Eye (tissue), 1 donor: Measurements from ENCODE around the gene PTPMT1.

Source experiments
- DNase-seq: peaks from one replicate; pipeline ENCODE4 v3.0.0-alpha.2; 2015

Gene PTPMT1

DNA sequence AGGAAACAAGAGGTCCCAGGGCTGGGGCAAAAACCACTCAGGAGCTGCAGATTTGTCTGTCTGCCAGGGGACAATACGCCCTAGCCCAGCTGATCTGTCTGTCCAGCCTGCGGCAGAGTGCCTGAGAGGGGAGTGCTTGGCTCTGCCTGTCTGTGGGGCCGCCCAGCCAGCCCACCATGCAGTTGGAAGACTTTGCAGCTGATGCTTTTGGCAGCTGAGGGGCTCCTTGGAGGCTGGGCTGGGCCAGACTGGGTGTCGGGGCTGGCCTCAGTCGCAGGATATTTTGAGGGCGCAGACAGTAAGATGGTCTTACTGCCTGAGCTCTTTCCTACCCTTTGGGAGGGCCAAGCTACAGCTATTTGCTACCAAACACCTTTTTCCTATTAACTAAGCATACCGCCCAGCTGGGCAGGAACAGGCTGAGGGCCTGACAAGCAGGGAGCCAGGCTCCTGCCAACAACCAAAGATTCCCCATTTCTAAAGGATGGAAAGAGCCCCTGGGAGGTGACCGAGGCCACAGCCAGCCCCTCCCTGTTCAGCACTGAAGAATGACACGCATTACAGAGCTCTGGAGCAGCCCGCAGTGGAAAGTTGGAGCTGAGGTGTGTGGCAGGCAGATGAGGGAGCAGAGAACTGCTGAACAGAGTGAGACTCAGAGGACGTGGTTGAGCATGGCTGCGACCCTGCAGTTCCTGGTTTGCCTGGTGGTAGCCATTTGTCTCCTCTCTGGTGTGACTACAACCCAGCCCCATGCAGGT is 20.9 kb downstream of the PTPMT1 start, which contains the start of gene FAM180B:
Gene FAM180B, plus strand, starts transcription at position 581 of the 758 bp plus-strand sequence. Its CDS starts 91 bp downstream, at position 672.
- DNase-seq, result no peak

DNA sequence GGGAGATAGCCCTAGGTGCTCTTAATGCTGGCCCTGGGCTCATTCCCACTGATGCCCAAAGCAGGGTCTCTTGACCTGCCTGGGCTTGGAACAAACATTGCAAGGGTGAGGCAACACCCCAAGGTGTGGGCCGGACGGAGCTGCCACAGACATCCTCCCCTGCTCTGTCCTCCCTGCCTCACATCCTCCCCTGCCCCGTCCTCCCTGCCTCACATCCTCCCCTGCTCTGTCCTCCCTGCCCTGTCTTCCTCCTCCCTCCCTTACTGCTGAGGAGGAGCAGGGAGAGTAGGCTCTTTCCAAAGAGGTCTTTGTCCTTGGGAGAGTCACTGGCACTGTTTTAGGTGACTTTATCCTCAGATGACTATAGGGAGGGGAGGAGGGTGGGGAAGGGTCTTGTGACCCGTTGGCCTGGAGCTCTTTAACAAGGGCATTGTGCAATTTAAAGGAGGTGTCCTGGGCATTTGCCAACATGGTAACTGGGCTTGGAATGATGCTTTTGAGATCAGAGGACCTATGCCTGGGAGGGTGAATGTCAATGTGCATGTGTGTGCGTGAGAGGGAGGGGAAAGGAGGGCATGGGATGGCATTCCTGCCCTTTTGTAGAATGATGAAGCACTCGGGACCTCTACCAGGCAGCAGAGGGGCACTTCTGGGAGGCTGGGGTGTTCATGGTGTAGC is 21.8 kb downstream of the PTPMT1 start:
- no peak for DNase-seq

DNA sequence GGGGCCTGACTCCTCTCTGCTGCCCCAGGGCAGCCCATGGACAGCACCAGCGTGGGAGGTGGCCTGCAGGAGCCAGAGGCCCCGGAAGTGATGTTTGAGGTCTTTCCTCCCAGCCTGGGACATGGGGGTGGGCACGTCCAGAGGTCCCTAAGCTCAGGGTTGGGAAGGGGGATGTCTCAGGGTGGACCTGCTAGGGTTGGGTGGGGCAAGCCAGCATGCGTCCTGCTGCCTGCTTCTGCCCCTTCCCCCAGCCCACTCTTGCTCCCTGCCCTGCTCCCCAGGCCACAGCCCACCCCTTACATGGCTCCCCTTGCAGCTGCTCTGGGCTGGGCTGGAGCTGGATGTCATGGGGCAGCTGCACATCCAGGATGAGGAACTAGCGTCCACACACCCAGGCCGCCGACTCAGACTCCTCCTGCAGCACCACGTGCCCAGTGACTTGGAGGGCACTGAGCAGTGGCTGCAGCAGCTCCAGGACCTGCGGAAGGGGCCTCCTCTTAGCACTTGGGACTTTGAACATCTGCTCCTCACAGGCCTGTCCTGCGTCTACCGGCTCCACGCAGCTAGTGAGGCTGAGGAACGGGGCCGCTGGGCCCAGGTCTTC is 22.4 kb downstream of the PTPMT1 start:
- no peak for DNase-seq

DNA sequence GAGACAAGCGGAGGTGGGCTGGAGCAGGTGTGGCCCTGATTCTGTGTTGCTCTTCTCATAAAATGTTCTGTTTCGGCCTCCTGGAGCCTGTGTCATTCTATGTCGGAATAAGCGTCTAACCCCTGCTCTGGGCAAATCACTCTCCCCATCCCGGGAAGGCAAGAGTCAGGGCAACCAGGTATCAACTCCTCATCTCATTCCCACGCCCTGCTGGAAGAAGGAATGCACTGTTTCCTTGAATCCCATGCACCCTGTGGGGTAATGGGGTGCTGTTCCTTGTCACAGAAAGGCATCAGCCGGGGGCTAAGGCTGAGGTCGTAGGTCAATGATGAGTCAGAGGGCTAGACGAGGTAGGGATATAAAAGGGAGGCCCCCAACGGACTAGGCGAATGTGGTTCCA is 23.7 kb downstream of the PTPMT1 start:
- no peak for DNase-seq

DNA sequence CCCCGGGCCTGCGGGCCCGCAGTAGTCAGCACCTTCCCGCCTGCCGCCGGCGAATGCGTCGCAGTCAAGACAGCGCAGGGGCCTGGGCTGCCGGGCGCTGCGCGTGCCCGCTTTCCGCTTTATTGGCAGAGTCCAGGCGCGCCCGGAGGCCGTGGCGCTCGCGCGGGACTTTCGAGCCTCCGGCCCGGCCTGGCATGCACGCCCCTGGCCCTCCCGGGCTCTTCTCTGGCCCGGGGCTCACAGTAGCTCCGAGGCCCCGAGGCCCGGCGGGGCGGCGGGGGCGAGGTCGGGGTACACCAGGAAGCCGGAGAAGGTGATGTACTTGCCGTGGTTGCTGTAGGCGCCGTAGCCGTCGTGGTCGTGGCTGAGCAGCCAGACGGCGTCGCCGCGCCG is 24.2 kb downstream of the PTPMT1 start:
- DNase-seq, result no peak

DNA sequence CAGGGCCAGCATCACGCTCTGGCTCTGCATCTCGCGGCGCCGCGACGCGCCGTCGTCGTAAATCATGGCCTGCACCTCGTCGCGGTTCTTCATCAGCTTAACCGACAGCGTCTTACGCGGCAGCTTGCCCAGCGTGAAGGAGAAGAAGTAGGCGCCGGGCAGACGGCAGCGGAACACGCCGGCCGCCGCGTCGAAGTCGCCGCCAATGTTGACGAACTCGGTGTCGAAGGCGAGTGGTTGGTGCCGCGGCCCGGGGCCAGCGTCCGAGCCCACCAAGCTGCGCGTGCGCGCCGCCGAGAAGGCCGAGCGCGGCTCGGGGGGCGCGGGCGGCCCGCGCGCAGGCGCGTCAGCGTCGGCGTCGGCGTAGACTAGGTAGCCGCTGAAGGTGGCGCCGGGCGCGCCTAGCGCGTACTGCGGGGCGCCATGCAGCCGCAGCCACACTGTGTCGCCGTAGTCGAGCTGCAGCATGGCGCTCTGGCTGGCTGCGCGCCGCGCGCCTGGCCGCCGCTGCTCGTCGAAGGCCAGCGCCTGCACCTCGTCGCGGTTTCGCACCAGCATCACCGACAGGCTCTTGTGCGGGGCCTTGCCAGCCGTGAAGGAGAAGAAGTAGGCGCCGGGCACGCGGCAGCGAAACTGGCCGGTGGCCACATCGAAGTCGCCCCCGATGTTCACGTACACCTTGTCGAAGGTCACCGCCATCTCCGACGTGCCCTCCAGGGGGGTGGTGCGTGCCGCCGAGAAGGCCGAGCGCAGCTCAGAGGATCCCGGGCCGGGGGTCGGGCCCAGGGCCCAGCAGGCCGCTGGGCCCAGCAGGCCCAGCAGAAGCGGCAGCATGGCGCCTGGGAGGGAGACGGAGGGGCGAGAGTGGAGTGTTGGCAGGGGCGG is 24.8 kb downstream of the PTPMT1 start:
- peak; percentile 86 for DNase-seq

DNA sequence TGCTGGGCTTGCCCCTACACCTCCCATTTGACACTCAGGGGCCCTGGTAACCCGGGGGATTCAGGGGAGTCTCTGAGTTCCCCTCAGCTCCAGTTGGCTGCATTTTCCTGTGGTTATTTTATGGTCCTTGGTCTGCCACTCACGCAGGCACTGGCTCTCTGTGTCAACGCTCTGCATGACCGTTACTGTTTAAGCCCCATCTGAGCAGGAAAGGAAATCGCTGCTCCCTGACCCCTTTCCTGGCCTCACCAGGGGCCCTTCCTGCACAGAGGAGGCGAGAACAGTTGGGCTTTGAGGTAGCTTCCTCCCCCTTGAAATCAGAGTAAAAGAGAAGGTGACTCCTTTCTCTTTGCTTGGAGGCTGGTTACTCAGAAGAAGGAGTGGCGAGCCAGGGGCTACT is 26.4 kb downstream of the PTPMT1 start:
- DNase-seq, result no peak

DNA sequence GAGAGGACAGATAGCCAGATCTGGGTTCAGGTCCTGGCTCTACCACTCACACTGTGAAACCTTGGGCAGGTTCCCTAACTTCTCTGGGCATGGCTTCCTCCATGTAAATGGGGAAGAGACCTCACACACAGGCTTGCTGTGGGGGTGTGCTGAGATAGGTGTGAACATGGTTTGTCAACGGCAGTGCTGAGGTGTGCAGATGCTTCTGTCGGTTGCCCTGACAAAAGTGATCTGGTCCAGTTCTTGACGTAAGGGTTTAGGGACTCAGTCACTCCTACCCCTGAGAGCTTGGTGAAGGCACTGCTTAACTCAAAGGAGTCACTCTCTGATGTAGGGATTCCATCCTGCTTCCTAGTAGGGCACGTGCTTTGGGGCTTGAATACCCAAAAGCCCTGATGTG is 26.9 kb downstream of the PTPMT1 start:
- no peak for DNase-seq

DNA sequence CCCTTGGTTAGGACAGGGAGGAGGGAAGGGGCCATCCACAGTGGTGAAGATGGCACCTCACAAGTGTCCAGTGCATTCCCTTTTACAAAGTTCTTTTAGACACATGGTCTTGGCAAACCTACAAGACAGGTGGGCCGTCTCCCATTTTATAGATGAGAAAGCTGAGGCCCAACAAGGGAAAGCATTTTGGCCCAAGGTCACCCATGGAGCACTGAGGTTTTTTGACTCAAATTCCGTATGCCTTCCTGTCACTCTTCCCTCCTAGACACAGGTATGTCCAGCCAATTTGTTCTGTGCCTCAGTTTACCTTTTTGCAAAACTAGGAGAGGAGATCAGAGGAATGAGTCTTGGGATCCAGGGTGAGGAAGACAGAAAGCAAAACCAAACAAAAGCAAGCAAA is 27.6 kb downstream of the PTPMT1 start:
- DNase-seq, result no peak

DNA sequence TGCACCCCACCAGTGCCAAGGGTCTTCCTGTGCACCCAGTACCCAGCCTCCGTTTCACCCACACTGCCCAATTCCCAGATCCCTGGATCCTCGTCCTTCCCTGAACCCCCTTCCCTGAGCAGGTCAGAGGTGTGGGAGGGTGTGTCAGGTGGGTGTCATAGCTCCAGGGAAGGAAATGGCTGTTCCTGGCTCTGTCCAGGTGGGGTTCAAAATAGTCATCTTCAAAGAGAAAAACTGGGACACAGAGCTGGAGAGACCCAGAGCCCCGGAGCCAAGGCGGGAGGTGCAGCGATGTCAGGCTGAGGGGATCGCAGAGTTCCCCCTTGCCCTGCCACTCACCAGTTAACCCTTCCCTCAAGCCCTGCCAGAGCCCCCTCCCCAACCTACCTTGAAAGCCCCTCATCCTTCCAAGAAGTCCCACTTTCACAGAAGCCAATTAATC is 28.1 kb downstream of the PTPMT1 start:
- no peak for DNase-seq

DNA sequence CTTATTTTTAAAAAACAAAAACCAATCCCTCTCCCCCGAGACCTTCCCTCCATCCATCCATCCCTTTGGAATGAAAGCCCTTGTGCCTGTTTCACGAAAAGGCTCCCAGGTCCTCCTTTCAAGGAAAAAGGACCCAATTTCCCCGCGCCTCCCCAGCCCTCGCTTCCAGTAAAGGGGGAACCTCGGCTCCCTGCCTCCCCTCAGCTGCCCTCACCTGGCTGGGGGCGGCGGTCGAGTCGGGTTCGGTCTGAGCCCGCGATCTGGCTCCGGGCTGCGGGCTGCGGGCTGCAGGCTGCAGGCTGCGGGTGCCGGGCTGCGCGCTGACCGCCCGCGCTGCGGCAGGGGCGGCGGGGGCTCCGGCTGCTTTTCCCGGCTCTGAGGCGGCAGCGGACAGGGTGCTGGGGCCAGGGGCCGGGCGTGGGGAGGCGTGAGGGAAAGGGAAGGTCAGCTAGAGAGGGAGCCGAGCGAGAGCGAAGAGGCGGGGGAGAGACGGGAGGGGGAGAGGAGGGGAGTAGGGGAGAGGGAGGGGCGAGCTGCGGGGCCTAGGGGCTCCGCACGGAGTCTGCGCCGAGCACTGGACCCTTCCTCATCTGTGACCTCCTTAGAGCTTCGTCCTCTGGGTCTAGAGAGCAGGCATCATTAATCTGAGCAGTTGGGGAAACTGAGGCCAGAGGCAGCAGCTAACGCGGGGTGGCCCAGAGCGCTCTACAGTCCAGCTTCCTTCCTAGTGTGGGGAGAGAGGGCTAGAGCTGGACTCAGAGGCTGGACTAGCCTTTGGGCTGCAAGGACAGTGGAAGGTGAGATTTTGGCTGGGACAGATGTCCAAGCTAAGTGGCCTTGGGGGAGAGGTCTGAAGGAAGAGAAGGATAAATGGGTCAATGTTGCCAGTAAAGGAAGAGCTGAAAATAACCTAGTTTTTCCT is 28.8 kb downstream of the PTPMT1 start, which contains the start of gene C1QTNF4:
Gene C1QTNF4, minus strand, starts transcription at position 478 of the 922 bp plus-strand sequence. CDS start 3,601 bp downstream, outside the sequence.
- peak; percentile 84 for DNase-seq

DNA sequence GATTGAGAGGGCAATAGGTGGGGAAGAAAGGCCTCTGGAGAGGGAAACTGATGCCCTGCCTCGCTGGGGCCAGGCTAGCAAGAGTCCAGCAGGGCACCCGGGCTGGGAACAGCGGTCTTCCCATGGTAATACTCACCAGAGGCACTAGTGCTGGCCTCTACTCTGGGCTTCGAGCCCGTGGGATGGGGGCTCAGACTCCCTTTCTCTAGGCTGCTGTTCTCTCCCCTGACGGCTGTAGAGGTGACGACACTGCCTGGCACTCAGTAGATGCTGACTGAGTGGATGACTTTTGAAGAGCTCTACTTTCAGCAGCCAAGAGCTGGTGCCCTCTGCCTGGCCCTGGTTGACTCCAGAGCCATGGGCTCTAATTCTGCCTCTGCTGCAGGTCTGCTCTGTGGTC is 29.6 kb downstream of the PTPMT1 start:
- DNase-seq, result no peak

DNA sequence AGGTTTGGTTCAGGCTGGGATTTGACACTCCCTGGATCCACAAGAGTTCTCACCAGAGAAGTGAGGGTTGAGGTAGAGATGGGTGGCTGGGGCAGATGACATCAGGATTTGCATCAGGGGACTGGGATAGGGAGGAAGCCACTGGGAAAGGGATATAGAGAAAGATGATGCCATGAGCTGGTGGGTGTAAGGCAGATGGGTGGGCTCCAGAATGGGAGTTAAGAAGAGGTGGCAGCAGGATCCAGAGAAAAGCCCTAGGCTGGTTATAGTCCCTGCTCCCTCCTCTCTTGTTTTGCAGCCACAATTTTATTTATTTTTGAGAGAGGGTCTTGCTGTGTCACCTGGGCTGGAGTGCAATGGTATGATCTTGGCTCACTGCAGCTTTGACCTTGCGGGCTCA is 30.6 kb downstream of the PTPMT1 start:
- DNase-seq, result no peak

DNA sequence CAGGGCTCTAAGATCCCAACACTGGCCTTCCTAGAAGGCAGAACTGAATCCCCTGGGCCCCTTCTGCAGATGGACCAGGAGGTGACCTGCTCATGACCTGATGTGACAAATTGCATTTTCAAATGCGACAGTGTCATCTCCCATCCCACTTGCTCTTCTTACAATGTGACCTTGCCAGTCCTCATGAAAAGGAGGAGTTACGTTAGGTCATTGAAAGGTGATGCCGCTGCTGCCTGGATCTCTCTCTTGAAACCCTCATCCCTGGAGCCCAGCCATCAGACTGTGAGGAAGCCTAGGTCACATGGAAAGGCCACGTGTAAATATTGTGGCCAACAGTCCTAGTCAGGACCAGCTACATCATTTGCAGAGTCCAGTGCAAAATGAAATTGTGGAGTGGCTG is 34.5 kb downstream of the PTPMT1 start:
- peak; percentile 37 for DNase-seq

DNA sequence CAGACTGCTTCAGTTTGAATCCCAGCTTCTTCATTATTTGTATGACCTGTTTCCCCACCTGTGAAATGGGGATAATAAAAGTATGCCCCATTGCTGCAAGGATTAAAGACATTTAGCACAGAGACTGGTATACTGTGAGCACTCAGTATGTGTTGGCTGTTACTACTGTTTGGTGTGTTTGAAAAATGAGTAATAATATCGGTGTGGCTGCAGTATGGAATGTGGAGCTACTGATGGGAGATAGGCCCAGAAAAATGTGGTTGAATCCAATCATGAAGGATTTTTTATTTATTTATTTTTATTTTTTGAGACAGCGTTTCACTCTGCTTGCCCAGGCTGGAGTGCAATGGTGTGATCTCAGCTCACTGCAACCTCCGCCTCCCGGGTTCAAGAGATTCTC is 37.9 kb downstream of the PTPMT1 start:
- DNase-seq, result no peak

DNA sequence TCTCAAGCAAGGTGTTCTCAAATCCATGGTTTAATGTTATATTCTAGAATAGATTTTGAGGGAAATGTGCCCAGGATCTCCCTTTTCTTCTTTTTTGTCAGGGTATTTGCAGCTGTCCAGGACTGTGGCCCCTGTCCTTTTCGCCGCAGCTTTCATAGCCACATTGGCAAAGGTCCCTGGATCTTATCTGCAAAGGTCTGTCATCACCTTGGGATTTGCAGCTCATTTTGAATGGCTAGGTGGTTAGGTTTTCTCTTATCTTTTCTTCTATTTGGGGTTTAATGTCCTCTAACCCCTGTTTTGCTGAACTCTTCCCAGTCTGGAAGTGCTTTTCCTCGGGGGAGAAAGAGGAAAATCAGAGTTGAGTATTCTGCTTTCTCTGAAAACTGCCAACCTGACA is 40.5 kb downstream of the PTPMT1 start:
- no peak for DNase-seq

DNA sequence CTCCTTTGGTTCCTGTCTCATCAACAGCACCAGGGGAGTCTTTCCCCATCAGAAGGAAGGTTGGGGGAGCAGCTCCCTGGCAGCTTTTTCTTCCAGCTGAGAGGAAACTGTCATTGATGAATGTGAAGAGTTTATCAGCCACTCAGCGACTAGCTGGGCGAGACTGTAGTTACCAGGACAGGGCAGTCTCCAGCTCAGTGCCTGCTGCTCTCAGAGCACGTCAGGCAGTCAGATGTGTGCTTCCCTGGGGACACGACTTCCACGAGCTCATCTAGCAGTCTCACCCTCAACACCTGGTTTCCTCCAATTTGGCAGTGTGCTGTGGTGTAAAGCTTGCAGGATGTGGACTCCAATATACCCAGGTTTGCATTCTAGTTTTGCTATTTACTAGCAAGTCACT is 41.3 kb downstream of the PTPMT1 start:
- DNase-seq, result no peak

DNA sequence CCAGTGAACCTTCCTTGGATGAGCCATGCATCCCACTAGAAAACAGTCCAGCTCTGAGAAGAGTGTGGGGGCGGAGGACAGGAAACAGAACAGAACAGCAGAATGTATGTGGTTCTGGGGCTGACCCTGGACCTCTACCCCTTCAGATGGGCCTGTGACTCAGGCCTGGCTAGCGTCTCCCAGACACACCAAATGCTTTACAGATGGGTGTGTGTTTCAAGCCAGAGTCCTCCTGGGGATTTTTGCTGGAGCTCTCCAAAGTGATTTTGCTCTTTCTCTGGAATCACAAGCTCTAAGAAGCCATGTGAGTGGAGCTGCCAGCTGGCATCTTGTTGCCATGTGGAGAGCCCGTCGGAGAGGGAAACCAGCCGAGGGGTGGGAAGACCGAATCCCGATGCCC is 42.0 kb downstream of the PTPMT1 start:
- no peak for DNase-seq

DNA sequence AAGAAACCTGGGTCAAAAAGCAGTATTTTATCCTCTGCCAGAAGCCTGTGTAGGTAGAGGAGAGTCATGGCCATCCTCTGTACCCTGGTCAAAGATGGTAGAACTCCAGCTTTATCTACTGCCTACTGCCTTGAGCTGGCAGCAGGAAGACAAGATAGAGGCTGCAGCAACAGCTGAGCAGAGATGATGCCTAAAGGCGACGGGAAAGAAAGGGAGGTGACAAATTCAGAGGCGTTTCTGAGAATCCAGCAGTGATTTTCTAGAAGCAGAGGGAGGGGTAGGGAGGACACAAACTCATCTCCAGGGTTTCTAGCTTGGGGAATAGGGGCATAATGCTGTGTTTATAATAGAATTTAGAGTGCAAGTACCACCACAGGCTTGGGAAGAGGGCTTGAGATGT is 44.3 kb downstream of the PTPMT1 start:
- no peak for DNase-seq

DNA sequence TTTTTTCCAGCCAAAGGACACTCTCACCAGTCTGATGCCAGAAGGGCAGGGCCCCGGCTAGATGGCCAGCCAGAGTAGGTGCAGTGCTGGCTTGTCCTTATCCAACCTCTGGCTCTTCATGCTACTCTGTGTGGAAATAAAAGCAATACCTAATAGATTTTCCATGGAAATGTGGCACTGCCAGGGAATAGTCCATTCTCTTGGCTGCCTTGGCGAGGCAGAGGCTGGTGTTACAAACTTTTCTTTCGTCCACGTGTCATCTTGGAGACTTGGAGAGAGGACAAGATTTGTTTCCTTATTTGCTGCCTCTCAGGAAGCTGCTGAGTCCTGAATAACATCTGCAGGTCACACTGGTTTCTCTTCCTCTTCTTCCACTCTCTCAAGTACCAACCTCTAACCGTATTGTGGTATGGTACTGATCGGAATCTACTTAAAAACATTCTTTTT is 46.0 kb downstream of the PTPMT1 start:
- no peak for DNase-seq

DNA sequence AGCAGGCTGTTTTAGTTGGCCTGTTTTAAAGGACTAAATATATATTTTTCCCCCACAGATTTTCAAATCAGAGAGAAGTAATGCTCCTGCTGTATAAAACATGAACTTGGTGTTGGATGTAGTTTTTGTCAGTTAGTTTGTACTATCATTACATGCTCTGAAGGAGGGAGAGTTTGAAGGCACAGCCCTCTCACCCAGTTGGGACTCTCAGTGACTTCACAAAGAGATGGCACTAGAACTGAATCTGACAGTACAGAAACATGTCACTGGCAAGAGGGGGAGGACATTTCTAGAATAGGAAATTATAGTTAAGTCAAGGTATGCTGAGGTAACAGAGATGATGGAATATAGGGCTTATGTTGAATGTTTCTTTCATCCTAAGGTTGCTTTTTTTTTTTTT is 49.9 kb downstream of the PTPMT1 start:
- no peak for DNase-seq
